Uterus (tissue), 4 donors: ENCODE results near the gene TFAP2D. TPM values are rescaled to one million over a fixed set of nuclear protein-coding genes. Genes with fewer than 3 reads are reported as not detected.

ENCODE experiments used
- DNase-seq, 2 donors: peaks; one replicate each; pipeline ENCODE4 v3.0.0-alpha.2; 2019 to 2020
- H3K27ac ChIP-seq, 2 donors: fragments of 200-600 bp; sonication (generic); 1 replicate in 1 of 2; 2 replicates in 1 of 2; pipeline ENCODE4 v1.5.1; 2016 to 2018
- H3K27me3 ChIP-seq, 2 donors: fragments of 200-600 bp; sonication (generic); one replicate each; pipeline ENCODE4 v1.5.1; 2018 to 2019; ENCODE audit warnings: control low read depth in 1 of 2
- H3K36me3 ChIP-seq, 2 donors: fragments of 200-600 bp; sonication (generic); one replicate each; pipeline ENCODE4 v1.5.1; 2019; ENCODE audit warnings: control low read depth in 1 of 2
- H3K4me1 ChIP-seq, 2 donors: fragments of 200-600 bp; sonication (generic); one replicate each; pipeline ENCODE4 v1.5.1; 2018 to 2019; ENCODE audit warnings: control low read depth in 1 of 2
- H3K4me3 ChIP-seq, 2 donors: fragments of 200-600 bp; sonication (generic); 1 replicate in 1 of 2; 2 replicates in 1 of 2; pipeline ENCODE4 v1.5.1; 2018 to 2019; ENCODE audit warnings: mild to moderate bottlenecking in 1 of 2
- H3K9me3 ChIP-seq, 2 donors: fragments of 200-600 bp; sonication (generic); one replicate each; pipeline ENCODE4 v1.5.1; 2019; ENCODE audit warnings: control low read depth in 1 of 2
- CTCF ChIP-seq, 4 experiments: fragments of 200-600 bp in 2 of 4; fragments of 450-650 bp in 2 of 4; sonication (generic) in 2 of 4; IDR thresholded peaks; one replicate each; pipeline ENCODE4 v1.5.1; 2016 to 2019; ENCODE audit warnings: antibody characterized with exemption in 4 of 4, mild to moderate bottlenecking in 2 of 4, moderate library complexity in 1 of 4
- POLR2A ChIP-seq, 2 donors: fragments of 450-650 bp; IDR thresholded peaks; one replicate each; pipeline ENCODE4 v1.6.1; 2016; ENCODE audit warnings: antibody characterized with exemption in 2 of 2, mild to moderate bottlenecking in 1 of 2, moderate library complexity in 1 of 2
- intact Hi-C: fragments of 100-400 bp; cut with DNase I; formaldehyde crosslinking; loops from one replicate; pipeline ENCODE4 v1.15.1; 2023; ENCODE audit warnings: low total_unique reads
- total RNA-seq, 4 donors: library from RNA; depleted of rRNA in 3 of 4; stranded (reverse); fragments of >200 nt in 3 of 4; gene quantifications; one replicate each; pipeline versions ENCODE4 v1.1.0 to v1.2.4, GENCODE V29; 2014 to 2023
- donor health status: DM: yes; HTN: yes; CAD: no.

The TFAP2D gene
- total RNA-seq, 4 donors from 2014 or later: not detected

- H3K9me3 ChIP-seq: no peaks in the 10 kb centered on the region
- H3K4me1 ChIP-seq: peaks cover 0 to 7% of the 10 kb centered on the region in 2 donors
- peaks cover 0 to 54% of the 10 kb centered on the region in 2 donors for H3K27me3 ChIP-seq
- H3K36me3 ChIP-seq: no peaks in the 10 kb centered on the region
- DNase-seq: no peak
- no peak overlapping the region for H3K27ac ChIP-seq
- no peak for TF ChIP-seq POLR2A (IDR thresholded peaks at IDR 0.05)
- TF ChIP-seq CTCF (IDR thresholded peaks at IDR 0.05): no peak
- intact Hi-C loops: no loop called here
- H3K4me3 ChIP-seq: no peak overlapping the region
These were observed 104.3 kb downstream of the TFAP2D start for GRCh38 chr6:50817646-50817950.

- intact Hi-C loops: no loop called here
- H3K36me3 ChIP-seq: no peaks in the 10 kb centered on the region
- peaks cover 0 to 59% of the 10 kb centered on the region in 2 donors for H3K27me3 ChIP-seq
- TF ChIP-seq POLR2A (IDR thresholded peaks at IDR 0.05): no peak
- TF ChIP-seq CTCF (IDR thresholded peaks at IDR 0.05): no peak
- peaks cover 0 to 7% of the 10 kb centered on the region in 2 donors for H3K4me1 ChIP-seq
- no peak overlapping the region for H3K27ac ChIP-seq
- H3K9me3 ChIP-seq: no peaks in the 10 kb centered on the region
- no peak overlapping the region for H3K4me3 ChIP-seq
- no peak for DNase-seq
These were observed 104.7 kb downstream of the TFAP2D start for GRCh38 chr6:50818020-50818419.

GRCh38 chr6:50818673-50819072 lies 105.3 kb downstream of the TFAP2D start, which contains the start of gene TFAP2B:
Gene TFAP2B, plus strand, starts transcription at chr6:50818871. Its CDS starts 21 bp downstream, at chr6:50818892.
- DNase-seq: no peak
- peaks cover 0 to 7% of the 10 kb centered on the region in 2 donors for H3K4me1 ChIP-seq
- peaks cover 0 to 65% of the 10 kb centered on the region in 2 donors for H3K27me3 ChIP-seq
- no peaks in the 10 kb centered on the region for H3K9me3 ChIP-seq
- TF ChIP-seq POLR2A (IDR thresholded peaks at IDR 0.05): no peak
- no peak for TF ChIP-seq CTCF (IDR thresholded peaks at IDR 0.05)
- H3K4me3 ChIP-seq: no peak within 1 kb of the TSS
- no peak within 1 kb of the TSS for H3K27ac ChIP-seq
- intact Hi-C loops: no loop called here
- H3K36me3 ChIP-seq: no peaks in the 10 kb centered on the region

- intact Hi-C loops: no loop called here
- no peak overlapping the region for H3K27ac ChIP-seq
- H3K9me3 ChIP-seq: no peaks in the 10 kb centered on the region
- DNase-seq: no peak
- H3K27me3 ChIP-seq: peaks cover 0 to 73% of the 10 kb centered on the region in 2 donors
- TF ChIP-seq CTCF (IDR thresholded peaks at IDR 0.05) (no peak), POLR2A (IDR thresholded peaks at IDR 0.05) (no peak)
- H3K36me3 ChIP-seq: no peaks in the 10 kb centered on the region
- H3K4me1 ChIP-seq: peaks cover 0 to 7% of the 10 kb centered on the region in 2 donors
- no peak overlapping the region for H3K4me3 ChIP-seq
These were observed 106.2 kb downstream of the TFAP2D start for GRCh38 chr6:50819466-50819903.

GRCh38 chr6:50819904-50820868 lies 106.9 kb downstream of the TFAP2D start:
- intact Hi-C loops: no loop called here
- no peaks in the 10 kb centered on the region for H3K36me3 ChIP-seq
- H3K27me3 ChIP-seq: peaks cover 0 to 80% of the 10 kb centered on the region in 2 donors
- H3K9me3 ChIP-seq: no peaks in the 10 kb centered on the region
- no peak overlapping the region for H3K4me3 ChIP-seq
- DNase-seq: no peak
- H3K27ac ChIP-seq: no peak overlapping the region
- peaks cover 0 to 7% of the 10 kb centered on the region in 2 donors for H3K4me1 ChIP-seq
- TF ChIP-seq POLR2A (IDR thresholded peaks at IDR 0.05) (no peak), CTCF (IDR thresholded peaks at IDR 0.05) (no peak)
